DND-41 (cell line): Measurements from ENCODE around the gene IL1RAPL2.

Experiments
- ATAC-seq: fragments of 200-7000 bp; cut with Tn5 transposase; 3 replicates; pipeline ENCODE4 v1.9.1; 2021; ENCODE audit warnings: low read depth; ENCODE audit not compliant: insufficient read depth
- DNase-seq: peaks from one replicate; pipeline ENCODE4 v3.0.0-alpha.2; 2020
- H2AFZ ChIP-seq: 2 replicates; pipeline ENCODE4 v1.6.0; 2012; ENCODE audit warnings: low read depth, low read length
- H3K27ac ChIP-seq: 2 replicates; pipeline ENCODE4 v1.5.1; 2012; ENCODE audit warnings: low read length, inconsistent platforms
- H3K27me3 ChIP-seq: fragments of 200-600 bp; sonication (generic); 2 replicates; pipeline ENCODE4 v1.6.0; 2012; ENCODE audit warnings: low read length, mild to moderate bottlenecking, inconsistent platforms; ENCODE audit not compliant: insufficient read depth, poor library complexity
- H3K36me3 ChIP-seq: 2 replicates; pipeline ENCODE4 v1.5.1; 2012; ENCODE audit warnings: low read length, inconsistent platforms; ENCODE audit not compliant: insufficient read depth
- H3K4me1 ChIP-seq: 2 replicates; pipeline ENCODE4 v1.5.1; 2012; ENCODE audit warnings: mild to moderate bottlenecking, low read length; ENCODE audit not compliant: insufficient read depth
- H3K4me2 ChIP-seq: 2 replicates; pipeline ENCODE4 v1.6.0; 2012; ENCODE audit warnings: mild to moderate bottlenecking, moderate library complexity, low read length, inconsistent platforms; ENCODE audit not compliant: insufficient read depth
- H3K4me3 ChIP-seq, 2 experiments: fragments of 200-600 bp in 1 of 2; shearing (Covaris generic) in 1 of 2; 2 replicates each; pipeline ENCODE4 v1.5.1; 2012 to 2016; ENCODE audit warnings: inconsistent platforms in 2 of 2, low read length in 2 of 2, mild to moderate bottlenecking in 2 of 2, low read depth in 1 of 2, moderate library complexity in 1 of 2
- H3K79me2 ChIP-seq: 2 replicates; pipeline ENCODE4 v1.6.0; 2012; ENCODE audit warnings: low read length, inconsistent platforms; ENCODE audit not compliant: insufficient read depth
- H3K9ac ChIP-seq: 2 replicates; pipeline ENCODE4 v1.6.0; 2012; ENCODE audit warnings: low read depth, mild to moderate bottlenecking, inconsistent platforms, low read length, moderate library complexity
- H3K9me3 ChIP-seq: 2 replicates; pipeline ENCODE4 v1.5.1; 2012; ENCODE audit warnings: low read length, moderate library complexity, mild to moderate bottlenecking, inconsistent platforms; ENCODE audit not compliant: insufficient read depth, severe bottlenecking
- H4K20me1 ChIP-seq: 2 replicates; pipeline ENCODE4 v1.6.0; 2012; ENCODE audit warnings: low read length; ENCODE audit not compliant: insufficient read depth
- CTCF ChIP-seq: IDR thresholded peaks from 2 replicates; pipeline ENCODE4 v1.5.1; 2012; ENCODE audit warnings: borderline replicate concordance, low read length, moderate library complexity, mild to moderate bottlenecking; ENCODE audit not compliant: poor library complexity, severe bottlenecking; ENCODE audit errors: extremely low read depth
- EZH2 ChIP-seq: IDR thresholded peaks from 3 replicates; pipeline ENCODE4 v1.6.1; 2012; ENCODE audit warnings: borderline replicate concordance, low read depth, mild to moderate bottlenecking, moderate library complexity, low read length, inconsistent platforms; ENCODE audit not compliant: severe bottlenecking

Gene IL1RAPL2

DNA sequence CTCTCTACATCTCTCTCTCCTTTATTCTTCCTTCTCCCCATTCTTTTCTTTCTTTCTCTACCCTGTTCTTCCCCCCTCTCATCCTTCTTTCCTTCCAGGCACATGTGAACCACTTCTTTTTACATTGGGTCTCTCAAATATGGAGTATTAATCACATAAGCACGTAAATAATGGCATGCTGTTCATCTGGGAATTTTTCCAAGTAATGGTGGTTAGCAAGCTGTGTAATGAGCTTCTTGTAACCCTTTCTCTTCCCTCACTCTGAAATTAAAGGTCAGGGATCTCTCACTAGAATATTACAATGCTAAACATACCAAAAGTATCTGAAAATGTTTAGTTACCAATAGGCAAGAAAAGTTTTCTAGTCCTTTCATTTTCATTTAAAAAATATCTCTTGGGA lies 894.4 kb downstream of the IL1RAPL2 start:
- ATAC-seq = no peak

GRCh38 chrX:105461016-105461415 lies 895.0 kb downstream of the IL1RAPL2 start:
- Histone ChIP-seq H3K4me3 (no peak overlapping the region), H3K4me2 (no peak overlapping the region), H3K36me3 (no peaks in the 10 kb centered on the region), H3K9me3 (no peaks in the 10 kb centered on the region), H2AFZ (no peak overlapping the region), H4K20me1 (no peaks in the 10 kb centered on the region), H3K79me2 (no peaks in the 10 kb centered on the region), H3K27ac (no peak overlapping the region), H3K27me3 (no peaks in the 10 kb centered on the region), H3K4me1 (no peaks in the 10 kb centered on the region), H3K9ac (no peak overlapping the region)
- DNase-seq = no peak
- no peak for ATAC-seq
- TF ChIP-seq CTCF (no peak), EZH2 (no peak)

More for the DNA sequence above, 894.4 kb downstream of the IL1RAPL2 start:
- no peaks in the 10 kb centered on the region for H3K36me3 ChIP-seq
- no peaks in the 10 kb centered on the region for H3K9me3 ChIP-seq
- H3K27ac ChIP-seq = no peak overlapping the region
- H4K20me1 ChIP-seq = no peaks in the 10 kb centered on the region
- no peak for DNase-seq
- H3K79me2 ChIP-seq = no peaks in the 10 kb centered on the region
- H3K4me1 ChIP-seq = no peaks in the 10 kb centered on the region
- no peak overlapping the region for H3K9ac ChIP-seq
- H3K27me3 ChIP-seq = no peaks in the 10 kb centered on the region
- H2AFZ ChIP-seq = no peak overlapping the region
- TF ChIP-seq EZH2 (no peak), CTCF (no peak)
- H3K4me3 ChIP-seq = no peak overlapping the region
- H3K4me2 ChIP-seq = no peak overlapping the region

- ATAC-seq (no peak), DNase-seq (no peak)
- H3K9ac ChIP-seq = no peak overlapping the region
- no peaks in the 10 kb centered on the region for H3K4me1 ChIP-seq
- H3K36me3 ChIP-seq = no peaks in the 10 kb centered on the region
- no peak for TF ChIP-seq CTCF
- TF ChIP-seq EZH2 = no peak
- H3K4me2 ChIP-seq = no peak overlapping the region
- H3K27me3 ChIP-seq = no peaks in the 10 kb centered on the region
- H3K27ac ChIP-seq = no peak overlapping the region
- no peaks in the 10 kb centered on the region for H3K79me2 ChIP-seq
- H2AFZ ChIP-seq = no peak overlapping the region
- no peak overlapping the region for H3K4me3 ChIP-seq
- no peaks in the 10 kb centered on the region for H4K20me1 ChIP-seq
- H3K9me3 ChIP-seq = no peaks in the 10 kb centered on the region
Observed at GRCh38 chrX:105462186-105462585, 896.2 kb downstream of the IL1RAPL2 start.

DNA sequence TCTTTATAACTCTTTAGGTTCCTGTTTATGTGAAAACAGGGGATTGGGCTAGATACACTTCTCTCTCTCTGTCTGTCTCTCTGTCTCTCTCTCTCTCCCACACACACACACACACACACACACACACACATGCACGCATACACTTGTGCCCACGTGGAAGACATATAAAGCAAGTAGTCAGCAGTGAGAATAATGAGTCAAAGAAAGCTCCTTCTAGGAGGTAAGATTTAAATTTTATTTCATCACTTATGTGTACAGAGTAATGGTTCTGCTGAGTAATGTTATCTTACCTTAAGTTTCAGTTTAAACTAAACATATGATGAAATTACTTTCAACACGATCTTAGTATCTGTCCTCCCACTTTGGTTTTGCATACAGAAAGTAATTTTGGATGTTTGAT lies 897.5 kb downstream of the IL1RAPL2 start:
- Histone ChIP-seq H2AFZ (no peak overlapping the region), H3K4me2 (no peak overlapping the region), H3K27me3 (no peaks in the 10 kb centered on the region), H3K9me3 (no peaks in the 10 kb centered on the region), H3K27ac (no peak overlapping the region), H3K9ac (no peak overlapping the region), H3K4me1 (no peaks in the 10 kb centered on the region), H3K36me3 (no peaks in the 10 kb centered on the region), H4K20me1 (no peaks in the 10 kb centered on the region), H3K79me2 (no peaks in the 10 kb centered on the region), H3K4me3 (no peak overlapping the region)
- ATAC-seq (no peak), DNase-seq (no peak)
- TF ChIP-seq CTCF = no peak
- TF ChIP-seq EZH2 = no peak
